NOMO-1 (cell line): Measurements from ENCODE around the gene CAMK1D.

Experiments
- DNase-seq, 2 experiments: peaks; one replicate each; lab custom pipeline; 2025; ENCODE audit not compliant: unreplicated experiment in 2 of 2; lab: John Stamatoyannopoulos, UW

CAMK1D gene

GRCh38 chr10:12774204-12774894 lies 425.0 kb downstream of the CAMK1D start:
- no peak for DNase-seq

DNA sequence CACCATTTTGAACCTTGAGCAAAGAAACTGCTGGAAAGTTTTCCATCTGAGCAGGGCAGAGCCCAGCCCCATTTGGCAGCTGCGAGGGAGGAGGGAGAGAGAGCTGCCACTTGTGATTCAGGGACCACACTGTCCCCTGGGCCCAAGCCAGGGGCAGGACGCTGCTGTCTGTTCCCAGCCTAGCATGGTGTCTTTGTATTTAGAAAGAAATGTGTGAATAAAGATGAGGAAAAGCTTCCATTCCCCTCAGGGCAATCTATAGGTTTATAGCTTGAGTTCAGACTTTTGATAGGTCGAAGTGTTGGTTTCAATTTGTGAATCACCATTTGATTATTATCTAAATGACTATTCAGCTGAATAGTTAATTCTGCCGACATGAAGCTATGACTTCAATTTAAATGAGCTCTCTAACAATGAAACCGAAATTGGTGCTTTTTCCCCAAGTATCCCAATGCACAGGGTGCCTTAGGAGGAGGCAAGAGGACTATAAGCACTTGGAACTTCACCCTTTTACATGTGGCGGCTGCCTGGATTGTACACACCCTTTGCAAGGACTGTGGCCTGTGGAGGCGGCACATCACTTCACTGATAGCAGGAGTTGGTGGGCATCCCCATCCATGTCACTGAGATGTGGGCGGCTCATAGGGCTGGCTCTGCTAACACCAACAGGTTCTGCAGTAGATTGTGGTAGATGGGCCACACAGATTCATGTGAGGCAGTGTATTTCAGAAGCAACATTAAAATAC lies 428.7 kb downstream of the CAMK1D start:
- DNase-seq = no peak

DNA sequence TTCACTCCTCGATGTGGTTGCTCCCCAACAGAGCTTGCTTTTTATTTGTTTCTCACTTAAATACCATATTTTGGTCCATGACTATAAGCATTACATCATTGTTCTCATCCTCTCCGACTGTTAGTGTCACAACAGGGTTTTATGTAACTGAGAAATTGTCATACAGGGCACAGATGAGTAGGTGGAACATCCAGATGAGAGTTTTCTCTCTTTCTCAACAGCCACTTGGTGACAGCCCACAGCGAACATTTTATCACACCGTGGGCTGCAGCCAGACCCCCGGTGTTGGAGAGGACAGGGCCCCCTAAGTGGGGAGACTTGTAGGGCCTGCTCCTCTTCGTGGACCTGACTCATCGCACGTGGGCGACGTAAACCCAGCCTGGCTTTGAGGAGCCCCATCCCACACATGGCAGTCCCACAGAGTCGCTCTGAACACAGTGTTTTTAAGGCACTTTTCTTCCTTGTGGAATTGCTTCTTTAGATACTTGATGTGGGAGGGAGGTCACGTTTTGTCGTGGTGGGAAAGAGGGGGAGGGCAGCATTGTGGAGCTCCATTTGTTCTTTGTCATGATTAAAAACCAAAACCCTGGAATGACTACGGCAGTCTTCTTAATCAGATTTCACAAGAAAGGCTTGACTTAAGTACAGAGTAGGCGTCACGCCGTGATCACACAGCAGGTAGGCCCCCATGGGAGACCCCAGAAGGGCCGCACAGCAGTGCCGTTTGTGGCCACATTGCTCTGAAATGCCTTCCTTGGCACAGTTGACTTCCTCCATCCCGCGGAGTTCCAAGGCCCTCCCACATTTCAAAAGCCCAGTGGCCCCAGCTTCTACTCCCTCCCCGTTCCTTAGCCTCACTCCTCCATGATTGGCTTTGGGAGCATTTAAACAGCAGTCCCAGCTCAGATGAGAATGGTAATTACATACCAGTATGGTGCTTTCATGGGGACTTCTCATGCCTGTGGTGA lies 431.6 kb downstream of the CAMK1D start:
- no peak for DNase-seq

DNA sequence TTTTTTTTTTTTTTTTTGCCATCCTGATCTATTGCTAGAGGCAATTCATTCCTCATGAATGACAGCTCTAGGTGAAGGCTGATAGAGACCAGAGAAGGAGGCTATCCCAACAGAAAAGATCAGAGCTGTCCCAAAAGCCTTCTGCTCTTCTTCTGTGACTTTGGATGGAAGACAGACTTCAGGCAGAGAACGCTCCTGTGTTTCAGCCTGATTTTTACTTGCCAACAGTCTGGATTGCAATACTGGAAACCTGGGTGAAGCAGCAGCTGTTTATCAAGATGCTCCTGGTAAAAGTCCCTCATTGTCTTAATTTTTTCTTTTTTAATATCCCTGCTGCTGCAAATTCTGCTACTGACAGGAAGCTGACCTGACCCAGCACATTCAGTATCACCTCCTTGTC lies 432.6 kb downstream of the CAMK1D start:
- DNase-seq = no peak

- peak; percentile 10 to 32 for DNase-seq
Measured at GRCh38 chr10:12782537-12782936, 433.2 kb downstream of the CAMK1D start.

GRCh38 chr10:12783293-12783692 lies 433.9 kb downstream of the CAMK1D start:
- DNase-seq = no peak

- DNase-seq = no peak
Measured at GRCh38 chr10:12784646-12785045, 435.3 kb downstream of the CAMK1D start.

DNA sequence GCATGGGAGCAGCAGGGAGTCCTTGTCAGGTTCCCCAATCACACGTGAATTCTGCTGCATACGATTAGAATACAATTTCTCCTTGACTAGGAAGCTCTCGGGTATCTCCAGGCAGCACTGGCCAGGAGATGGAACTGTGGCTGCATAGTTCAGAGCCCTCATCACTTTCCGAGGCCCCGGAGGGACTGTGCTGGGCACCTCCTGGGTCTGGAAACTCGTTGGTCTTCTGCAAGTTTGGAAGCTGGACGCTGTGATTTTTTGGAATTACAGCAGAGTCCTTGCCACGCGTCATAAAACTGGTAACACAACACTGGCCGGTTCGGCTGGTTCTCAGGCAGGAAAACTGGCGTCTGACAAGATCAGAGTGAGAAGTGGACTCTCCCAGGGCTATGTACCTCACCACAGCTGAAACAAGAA lies 436.1 kb downstream of the CAMK1D start:
- DNase-seq = no peak

- DNase-seq = no peak
Measured at GRCh38 chr10:12787297-12787696, 437.9 kb downstream of the CAMK1D start.

DNA sequence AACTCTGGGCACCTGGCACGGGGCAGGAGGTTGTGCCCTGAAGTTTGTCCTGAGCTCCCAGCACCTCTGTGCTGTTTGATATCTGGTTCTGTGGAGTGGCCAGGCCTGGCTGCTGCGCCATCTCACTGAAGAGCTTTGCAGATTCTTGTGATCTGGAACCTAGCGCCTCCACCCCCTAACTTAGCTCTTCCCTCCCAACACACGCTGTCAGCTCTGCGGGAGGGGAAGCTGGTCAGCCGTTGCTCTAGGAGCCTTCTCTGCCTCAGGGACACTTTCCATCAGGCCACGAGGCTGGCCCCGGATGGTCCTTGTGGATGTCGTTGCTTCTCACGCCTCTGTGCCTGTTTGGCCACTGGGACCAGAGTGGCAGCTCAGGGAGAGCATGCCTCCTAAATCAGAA lies 438.9 kb downstream of the CAMK1D start:
- no peak for DNase-seq

- DNase-seq = no peak
Measured at GRCh38 chr10:12790270-12790669, 440.9 kb downstream of the CAMK1D start.

- DNase-seq = no peak
Measured at GRCh38 chr10:12791728-12792127, 442.4 kb downstream of the CAMK1D start.

DNA sequence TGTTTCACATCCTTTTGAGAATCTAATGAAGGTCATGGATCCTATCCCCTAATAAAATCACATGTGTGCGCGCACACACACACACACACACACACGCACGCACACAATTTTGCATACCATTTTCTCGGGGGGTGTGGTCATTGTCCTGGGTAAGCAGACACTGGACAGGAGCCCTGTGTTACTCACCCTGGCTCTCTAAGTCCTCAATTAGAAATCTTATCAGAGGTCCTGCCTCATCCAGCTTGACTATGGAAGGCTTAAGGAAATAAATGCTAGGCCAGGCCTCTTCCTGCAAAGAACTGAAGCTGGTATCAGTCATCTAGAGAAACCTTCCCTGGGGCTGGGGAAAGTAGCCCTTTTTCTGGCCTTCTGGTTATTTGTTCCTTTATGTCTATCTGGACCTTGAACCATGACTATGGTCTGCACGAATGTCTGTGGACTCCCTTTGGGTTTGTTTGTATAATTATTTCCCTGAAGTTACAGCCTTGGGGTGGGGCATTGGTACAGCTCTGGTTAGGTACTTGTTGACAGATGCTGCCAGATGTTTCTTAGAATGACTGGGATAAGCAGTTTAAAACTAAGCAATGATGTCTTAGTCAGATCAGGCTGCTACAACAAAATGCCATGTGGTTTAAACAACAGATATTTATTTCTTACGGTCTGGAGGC lies 443.7 kb downstream of the CAMK1D start:
- DNase-seq = no peak

GRCh38 chr10:12795315-12796110 lies 446.2 kb downstream of the CAMK1D start:
- DNase-seq = no peak

DNA sequence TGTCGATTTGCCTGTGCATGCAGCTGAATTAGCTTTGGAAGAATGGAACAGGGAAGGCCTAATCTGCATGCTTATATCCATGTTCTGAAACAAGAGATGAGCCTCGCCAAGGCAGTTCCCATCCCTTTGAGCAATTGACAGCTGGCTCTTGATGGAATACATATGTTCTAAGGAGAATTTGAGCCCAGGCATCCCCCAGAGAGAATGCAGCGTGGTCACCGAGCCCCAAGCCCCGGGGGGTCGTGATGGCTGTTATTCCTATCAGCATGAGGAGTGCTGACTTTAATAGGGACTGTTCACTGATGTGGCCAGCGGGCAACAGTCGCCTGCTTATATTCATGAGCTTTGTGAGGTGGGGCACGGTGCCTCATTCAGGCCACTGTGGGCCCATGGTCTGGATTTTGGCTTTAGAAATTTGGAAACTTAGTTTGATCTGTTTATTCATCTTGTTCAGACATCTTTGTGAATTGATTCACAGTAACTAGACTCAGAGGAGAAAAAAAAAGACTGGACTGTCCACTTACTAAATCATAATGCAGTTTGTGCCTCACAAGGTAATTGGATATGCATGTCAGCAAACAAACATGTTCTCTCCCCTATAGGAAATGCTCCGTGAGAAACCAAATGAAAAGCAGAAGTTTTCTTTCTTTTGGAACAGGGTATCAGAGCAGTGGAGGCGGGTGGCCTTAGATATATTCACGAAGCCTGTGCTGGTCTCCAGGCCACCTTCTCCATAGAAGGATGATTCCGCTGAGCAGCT lies 447.2 kb downstream of the CAMK1D start:
- no peak for DNase-seq

DNA sequence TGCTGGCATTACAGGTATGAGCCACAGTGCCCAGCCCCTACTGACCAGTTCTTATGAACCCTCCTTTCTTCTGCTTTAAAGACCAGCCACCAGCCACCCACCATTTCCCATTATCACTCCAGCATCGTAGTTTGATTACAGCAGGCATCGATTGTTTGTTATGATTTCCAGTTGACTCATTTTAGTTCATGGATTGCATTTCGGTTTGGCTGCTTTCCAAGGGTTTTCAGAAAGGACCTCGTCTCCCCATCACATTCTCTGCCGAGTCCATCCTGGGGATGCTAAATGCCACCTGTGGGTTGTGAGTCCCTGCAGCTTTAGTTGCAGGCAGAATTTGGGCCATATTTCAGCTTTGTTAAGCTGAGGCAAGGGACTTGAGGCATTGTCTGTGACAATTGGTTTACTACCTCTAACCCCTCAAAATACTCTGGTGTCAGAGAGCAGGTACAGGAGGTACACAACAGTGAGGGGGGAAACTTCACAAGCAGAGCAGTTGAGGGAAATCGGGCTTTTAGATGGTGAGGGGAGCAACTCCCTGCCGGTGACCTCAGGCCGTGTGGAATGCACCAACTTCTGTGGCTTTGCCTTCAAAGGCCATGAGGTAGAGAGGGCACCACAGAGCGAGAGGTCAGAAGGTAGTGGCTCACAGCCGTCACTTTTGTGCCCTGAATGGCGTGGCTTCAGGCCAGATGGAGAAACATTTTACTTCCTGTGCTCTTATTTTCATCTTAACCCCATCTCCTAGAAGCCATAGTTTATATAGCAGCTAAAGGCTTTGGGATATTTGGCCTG lies 448.3 kb downstream of the CAMK1D start:
- DNase-seq = no peak

GRCh38 chr10:12799144-12799543 lies 449.8 kb downstream of the CAMK1D start:
- no peak for DNase-seq

GRCh38 chr10:12799714-12800113 lies 450.4 kb downstream of the CAMK1D start:
- no peak for DNase-seq
